Karpas-422 (cell line): ENCODE data around the gene RNF128. TPM values are rescaled to one million over a fixed set of nuclear protein-coding genes. Genes with fewer than 3 reads are reported as not detected.
"Not testable (repeated sequence)": the region's sequence is repeated elsewhere in the genome, so short reads cannot be mapped to it uniquely, and the experiment has no call there.

Experiments used
- DNase-seq: peaks from one replicate; pipeline ENCODE4 v3.0.0-alpha.2; 2015
- H2AFZ ChIP-seq: fragments of 200-600 bp; sonication (generic); 2 replicates; pipeline ENCODE4 v1.6.1; 2014; ENCODE audit warnings: antibody characterized with exemption, low read length, mixed read lengths
- H3K27ac ChIP-seq: fragments of 200-600 bp; sonication (generic); 2 replicates; pipeline ENCODE4 v1.5.1; 2014; ENCODE audit warnings: mild to moderate bottlenecking, low read length, moderate library complexity
- H3K27me3 ChIP-seq: fragments of 200-600 bp; sonication (generic); 2 replicates; pipeline ENCODE4 v1.6.1; 2014; ENCODE audit warnings: low read length, mixed read lengths
- H3K36me3 ChIP-seq: fragments of 200-600 bp; sonication (generic); 2 replicates; pipeline ENCODE4 v1.6.1; 2014; ENCODE audit warnings: low read length, mixed read lengths; ENCODE audit not compliant: insufficient read depth
- H3K4me1 ChIP-seq: fragments of 200-600 bp; sonication (generic); 2 replicates; pipeline ENCODE4 v1.6.1; 2014; ENCODE audit warnings: mild to moderate bottlenecking, low read length, mixed read lengths
- H3K4me2 ChIP-seq: fragments of 200-600 bp; sonication (generic); 2 replicates; pipeline ENCODE4 v1.6.1; 2014; ENCODE audit warnings: low read length, low read depth, mild to moderate bottlenecking; ENCODE audit not compliant: poor library complexity, severe bottlenecking
- H3K4me3 ChIP-seq: fragments of 200-600 bp; sonication (generic); 2 replicates; pipeline ENCODE4 v1.5.1; 2014; ENCODE audit warnings: mild to moderate bottlenecking, antibody characterized with exemption, low read length, mixed read lengths
- H3K79me2 ChIP-seq: fragments of 200-600 bp; sonication (generic); 2 replicates; pipeline ENCODE4 v1.6.1; 2014; ENCODE audit warnings: mild to moderate bottlenecking, low read length, mixed read lengths
- H3K9ac ChIP-seq: fragments of 200-600 bp; sonication (generic); 2 replicates; pipeline ENCODE4 v1.6.0; 2014; ENCODE audit warnings: low read length
- H3K9me2 ChIP-seq: fragments of 200-600 bp; sonication (generic), shearing (Covaris generic); replicated peaks from 2 replicates; pipeline ENCODE4 v1.6.0; 2014; ENCODE audit warnings: mild to moderate bottlenecking, low read length, moderate library complexity; ENCODE audit not compliant: insufficient read depth
- H3K9me3 ChIP-seq: fragments of 300-700, 200-600 bp; sonication (generic); 2 replicates; pipeline ENCODE4 v1.6.1; 2014; ENCODE audit warnings: low read length, mixed read lengths
- H4K20me1 ChIP-seq: fragments of 200-600 bp; sonication (generic); 2 replicates; pipeline ENCODE4 v1.6.1; 2014; ENCODE audit warnings: mild to moderate bottlenecking, antibody characterized with exemption, low read length, low read depth; ENCODE audit not compliant: insufficient read depth
- total RNA-seq: library from RNA; depleted of rRNA; stranded (reverse); fragments of >200 nt; shearing (Covaris generic); gene quantifications from 2 replicates; pipeline ENCODE4 v1.2.3, GENCODE V29; 2014; ENCODE audit warnings: low replicate concordance; rRNA removed

Gene RNF128
- total RNA-seq, 1 experiment from 2014 or later, result not detected

DNA sequence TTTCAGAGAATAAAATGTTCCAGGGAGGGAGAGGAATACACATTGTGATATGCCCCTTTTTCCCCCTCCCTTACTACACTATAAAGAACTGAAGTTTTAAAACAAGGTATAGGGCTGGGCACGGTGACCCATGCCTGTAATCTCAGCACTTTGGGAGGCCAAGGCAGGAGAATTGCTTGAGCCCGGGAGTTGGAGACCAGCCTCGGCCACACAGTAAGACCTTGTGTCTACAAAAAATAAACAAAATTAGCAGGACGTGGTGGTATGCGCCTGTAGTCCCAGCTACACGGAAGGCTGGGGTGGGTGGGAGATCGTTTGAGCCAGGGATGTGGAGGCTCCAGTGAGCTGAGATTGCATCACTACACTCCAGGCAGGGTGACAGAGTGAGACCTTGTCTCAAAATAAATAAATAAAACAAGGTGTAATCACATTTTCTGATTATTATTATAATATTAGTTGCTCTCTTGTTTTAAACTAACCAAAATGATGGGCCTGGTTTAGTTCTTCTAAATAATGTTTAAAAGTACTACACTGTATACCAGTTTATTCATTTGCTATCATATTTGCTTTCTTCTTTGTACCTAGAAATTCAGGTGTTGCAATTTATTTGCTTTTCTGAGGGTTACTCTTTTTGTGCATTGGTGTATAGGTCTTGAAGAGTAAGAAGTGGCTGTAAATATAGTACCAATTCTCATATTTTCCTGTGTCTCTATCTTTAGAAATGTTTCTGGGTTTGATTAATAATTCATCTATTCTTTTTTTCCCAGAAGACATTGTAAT lies 84.8 kb downstream of the RNF128 start:
- no peaks in the 10 kb centered on the region for H3K4me1 ChIP-seq
- no peaks in the 10 kb centered on the region for H3K79me2 ChIP-seq
- no peak overlapping the region for H3K9ac ChIP-seq
- DNase-seq, result no peak
- no peak overlapping the region for H3K4me2 ChIP-seq
- no peak overlapping the region for H3K4me3 ChIP-seq
- no peaks in the 10 kb centered on the region for H3K36me3 ChIP-seq
- no peaks in the 10 kb centered on the region for H3K27me3 ChIP-seq
- no peak overlapping the region for H3K27ac ChIP-seq
- no peak overlapping the region for H2AFZ ChIP-seq
- H4K20me1 ChIP-seq, result no peaks in the 10 kb centered on the region
- no peaks in the 10 kb centered on the region for H3K9me3 ChIP-seq
- H3K9me2 ChIP-seq, result no peaks in the 10 kb centered on the region

DNA sequence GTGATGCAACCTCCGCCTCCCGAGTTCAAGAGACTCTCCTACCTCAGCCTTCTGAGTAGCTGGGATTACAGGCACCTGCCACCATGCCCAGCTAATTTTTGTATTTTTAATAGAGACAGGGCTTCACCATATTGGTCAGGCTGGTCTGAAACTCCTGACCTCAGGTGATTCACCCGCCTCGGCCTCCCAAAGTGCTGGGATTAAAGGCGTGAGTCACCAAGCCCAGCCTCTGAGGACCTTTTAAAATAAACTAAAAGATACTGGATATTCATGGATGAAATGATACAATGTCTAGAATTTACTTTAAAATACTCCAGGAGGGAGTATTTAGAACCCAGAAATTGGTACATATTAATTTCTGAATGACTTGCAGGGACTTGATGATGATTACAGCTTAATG lies 86.4 kb downstream of the RNF128 start:
- not testable (repeated sequence) for H3K4me2 ChIP-seq, H3K9me2 ChIP-seq, H4K20me1 ChIP-seq, DNase-seq, H3K79me2 ChIP-seq, H3K27ac ChIP-seq, H2AFZ ChIP-seq, H3K4me1 ChIP-seq, H3K9ac ChIP-seq, H3K36me3 ChIP-seq, H3K27me3 ChIP-seq, H3K4me3 ChIP-seq, H3K9me3 ChIP-seq

DNA sequence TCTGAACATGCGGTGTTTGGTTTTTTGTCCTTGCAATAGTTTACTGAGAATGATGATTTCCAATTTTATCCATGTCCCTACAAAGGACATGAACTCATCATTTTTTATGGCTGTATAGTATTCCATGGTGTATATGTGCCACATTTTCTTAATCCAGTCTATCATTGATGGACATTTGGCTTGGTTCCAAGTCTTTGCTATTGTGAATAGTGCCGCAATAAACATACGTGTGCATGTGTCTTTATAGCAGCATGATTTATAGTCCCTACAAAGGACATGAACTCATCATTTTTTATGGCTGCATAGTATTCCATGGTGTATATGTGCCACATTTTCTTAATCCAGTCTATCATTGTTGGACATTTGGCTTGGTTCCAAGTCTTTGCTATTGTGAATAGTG lies 87.6 kb downstream of the RNF128 start:
- H3K9ac ChIP-seq, DNase-seq, H3K9me3 ChIP-seq, H3K9me2 ChIP-seq, H2AFZ ChIP-seq, H3K4me1 ChIP-seq, H3K4me2 ChIP-seq, H3K79me2 ChIP-seq, H3K27me3 ChIP-seq, H3K27ac ChIP-seq, H4K20me1 ChIP-seq, H3K4me3 ChIP-seq, H3K36me3 ChIP-seq: not testable (repeated sequence)

Other genes starting within 250 kb of the RNF128 start
- gene RADX, start 114.7 kb upstream of the RNF128 start, total RNA-seq, result 18.4 and 22.7 TPM in 2 replicates
- gene TBC1D8B, start 76.0 kb downstream of the RNF128 start, total RNA-seq, result not detected in 2 replicates
- gene RIPPLY1, start 176.6 kb downstream of the RNF128 start, total RNA-seq, result not detected in 2 replicates
- not detected in 2 replicates for gene CLDN2, start 193.7 kb downstream of the RNF128 start, total RNA-seq